ENCODE measurements around the gene SEMA4B. TPM values are rescaled to one million over a fixed set of nuclear protein-coding genes. Genes with fewer than 3 reads are reported as not detected.
A peak's percentile ranks its signal among the peaks of the same experiment; 100 is the strongest.

Gene SEMA4B
- total and polyA plus RNA-seq, 2 of the 8 experiments (the other 6 are each of a cell fraction or from before 2014, with no cell fraction given), result 42.7 to 43.0 TPM

DNA sequence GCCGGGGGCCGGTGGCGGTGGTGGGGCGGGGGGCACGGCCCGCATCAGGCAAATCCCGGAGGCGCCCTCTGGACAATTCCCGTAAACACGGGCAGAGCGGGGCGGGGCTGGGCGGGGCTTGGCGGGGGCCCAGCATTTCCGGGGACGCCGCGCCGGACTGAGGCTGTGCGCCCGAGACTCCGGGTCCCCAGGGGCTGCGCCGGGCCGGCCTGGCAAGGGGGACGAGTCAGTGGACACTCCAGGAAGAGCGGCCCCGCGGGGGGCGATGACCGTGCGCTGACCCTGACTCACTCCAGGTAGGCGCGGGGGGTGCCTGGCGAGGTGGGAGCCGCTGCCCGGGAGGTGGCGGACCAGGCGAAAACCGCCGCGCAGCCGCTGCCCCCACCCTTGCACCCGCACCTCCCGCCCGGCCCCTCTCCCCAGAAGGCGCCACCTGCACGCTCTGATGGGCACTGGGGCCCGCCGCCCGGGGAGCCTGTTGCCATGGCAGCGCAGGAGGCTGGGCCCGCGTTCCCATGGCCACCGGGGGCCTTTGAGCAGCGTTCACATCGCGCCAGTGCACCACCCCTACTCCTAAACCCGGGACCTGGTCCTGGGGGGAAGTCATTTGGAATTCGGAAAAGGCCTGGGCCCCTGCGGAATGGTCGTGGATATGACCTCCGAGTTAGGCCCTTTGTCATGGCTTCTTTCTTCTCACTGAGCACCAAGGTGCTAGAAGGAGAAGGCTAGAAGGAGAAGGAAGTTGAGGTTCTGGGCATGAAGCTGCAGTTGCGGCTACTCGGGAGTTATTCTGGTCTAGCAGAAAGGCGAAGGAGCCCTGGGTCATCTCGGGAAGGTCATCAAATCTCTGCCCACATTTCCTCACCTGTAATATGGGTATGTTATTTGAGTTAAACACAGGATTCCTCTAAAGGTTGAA, 16.1 kb upstream of the SEMA4B start:
- no peaks in the 10 kb centered on the region for H3K27me3 ChIP-seq (replicated peaks in 1 of 4; ENCODE audit: control insufficient read depth in 3 of 4, extremely low read depth in 1 of 4, insufficient read depth in 3 of 4, low read length in 3 of 4)
- H2BK120ac ChIP-seq (replicated peaks; ENCODE audit: low read depth, low read length), result no peak overlapping the region
- H2AK5ac ChIP-seq (ENCODE audit: low read depth, low read length), result no peak overlapping the region
- H3K18ac ChIP-seq (ENCODE audit: extremely low read depth, low read length), result no peak overlapping the region
- peak overlapping the region; percentile 18; the same call in 1 of the 2 replicates for H2AFZ ChIP-seq (ENCODE audit: low read length)
- H3K27ac ChIP-seq (ENCODE audit: low read depth, low read length), result no peak overlapping the region
- H3K36me3 ChIP-seq (ENCODE audit: control insufficient read depth in 2 of 4, insufficient read depth in 4 of 4, low read length in 3 of 4), result no peaks in the 10 kb centered on the region
- H3K9ac ChIP-seq (replicated peaks in 1 of 4; ENCODE audit: extremely low read depth in 1 of 4, low read depth in 3 of 4, low read length in 3 of 4), result peak overlapping the region in 2 of 4 experiments; percentile 30 to 41; a peak in 2 of 7 replicates
- peak overlapping the region; percentile 18; the same call in 1 of the 2 replicates for H2BK12ac ChIP-seq (ENCODE audit: low read depth, low read length)
- H3K4ac ChIP-seq (replicated peaks; ENCODE audit: insufficient read length, low read depth, low read length), result no peak overlapping the region
- no peaks in the 10 kb centered on the region for H3K9me3 ChIP-seq (ENCODE audit: insufficient read depth in 2 of 2, low read depth in 1 of 2, low read length in 1 of 2)
- DNase-seq (ENCODE audit: low read depth in 1 of 2, low spot score in 2 of 2) (peak in 1 of 2 experiments; percentile 83), FAIRE-seq (no peak)
- peak overlapping the region; percentile 71 to 89 for H3K4me2 ChIP-seq (ENCODE audit: insufficient read depth in 1 of 2, low read depth in 2 of 2, low read length in 2 of 2)
- ChIA-PET CTCF (ENCODE audit: partially characterized antibody) (interaction anchor here (0.8 to 2.1 kb wide), 7 partner anchors 13 to 44 kb away, joined by 3 to 11 read pairs (median 3); partner anchors contain the start of gene SEMA4B), POLR2A (ENCODE audit: partially characterized antibody) (interaction anchor here (1.5 to 3.8 kb wide), 2 partner anchors 16 to 30 kb away, joined by 4 to 16 read pairs; partner anchors contain the start of gene SEMA4B)
- no peak overlapping the region for H2BK20ac ChIP-seq (ENCODE audit: low read length)
- 8% methylated on average over 39 of the region's 67 CpGs; no CpG with 5 or more reads in 1 of the 2 experiments for WGBS, 2 experiments (ENCODE audit: extremely low coverage in 1 of 2, insufficient coverage in 1 of 2, insufficient read length in 1 of 2, insufficient replicate concordance in 2 of 2, low coverage in 1 of 2, low lambda C conversion rate in 2 of 2, missing lambda C conversion rate in 1 of 2)
- peak overlapping the region; percentile 58 to 65 (median 58) for H3K4me3 ChIP-seq (ENCODE audit: extremely low read depth in 1 of 4, insufficient read depth in 2 of 4, low read depth in 3 of 4, low read length in 4 of 4)
- H3K4me1 ChIP-seq (replicated peaks in 1 of 4; ENCODE audit: control insufficient read depth in 3 of 4, insufficient read depth in 4 of 4, low read length in 3 of 4), result peaks cover 0 to 10% (median 5%) of the 10 kb centered on the region in 4 experiments; a peak in 4 of 7 replicates
- peaks cover 6% of the 10 kb centered on the region; the same call in 1 of the 2 replicates for H3K23me2 ChIP-seq (ENCODE audit: low read depth, low read length)
- no peak overlapping the region for H3K56ac ChIP-seq (replicated peaks; ENCODE audit: insufficient read length, low read depth, low read length)
- no peak overlapping the region for H3K23ac ChIP-seq (ENCODE audit: insufficient read length)
- no peak overlapping the region for H4K5ac ChIP-seq (ENCODE audit: insufficient read length, low read depth, low read length)
- no peak overlapping the region for H2BK15ac ChIP-seq (ENCODE audit: low read length)
- H4K91ac ChIP-seq (replicated peaks; ENCODE audit: insufficient read length, low read length), result no peak overlapping the region
- no peaks in the 10 kb centered on the region for H4K20me1 ChIP-seq (replicated peaks in 1 of 2; ENCODE audit: control insufficient read depth in 1 of 2, insufficient read depth in 2 of 2, low read length in 2 of 2)
- no peak overlapping the region; the same call in 1 of the 2 replicates for H2BK5ac ChIP-seq (ENCODE audit: low read depth, low read length)
- H4K8ac ChIP-seq (ENCODE audit: extremely low read depth, insufficient read depth, low read length), result peak overlapping the region; percentile 87
- 0 out of 2 replicates have a peak, but pooled peaks cover under 1% of the 10 kb centered on the region for H3K79me1 ChIP-seq (ENCODE audit: low read depth, low read length)
- no peak overlapping the region for H3K14ac ChIP-seq (ENCODE audit: insufficient read length)
- no peaks in the 10 kb centered on the region for H3K79me2 ChIP-seq (ENCODE audit: control insufficient read depth in 1 of 2, insufficient read depth in 2 of 2, low read length in 2 of 2)
- TF ChIP-seq BRCA1 (IDR thresholded peaks at IDR 0.05; ENCODE audit: low read depth, low read length), result no peak
- peak; percentile 69 for TF ChIP-seq ASH2L (IDR thresholded peaks at IDR 0.05; ENCODE audit: low read length)
- 0 out of 2 replicates have a peak, but pooled peaks have one; percentile 33 for TF ChIP-seq TAF1 (IDR thresholded peaks at IDR 0.05; ENCODE audit: low read depth, low read length)
- no peak for TF ChIP-seq SUZ12 (IDR thresholded peaks at IDR 0.05; ENCODE audit: low read length)
- no peak for TF ChIP-seq POLR2A (IDR thresholded peaks at IDR 0.05; ENCODE audit: control extremely low read depth in 1 of 2, low read depth in 2 of 2, low read length in 2 of 2)
- TF ChIP-seq CHD1 (IDR thresholded peaks at IDR 0.05; ENCODE audit: low read depth, low read length), result no peak
- peak; percentile 56; the same call in 1 of the 2 replicates for TF ChIP-seq PHF8 (conservative IDR thresholded peaks at IDR 0.05; ENCODE audit: low read depth, low read length)
- TF ChIP-seq, protein P1, sequence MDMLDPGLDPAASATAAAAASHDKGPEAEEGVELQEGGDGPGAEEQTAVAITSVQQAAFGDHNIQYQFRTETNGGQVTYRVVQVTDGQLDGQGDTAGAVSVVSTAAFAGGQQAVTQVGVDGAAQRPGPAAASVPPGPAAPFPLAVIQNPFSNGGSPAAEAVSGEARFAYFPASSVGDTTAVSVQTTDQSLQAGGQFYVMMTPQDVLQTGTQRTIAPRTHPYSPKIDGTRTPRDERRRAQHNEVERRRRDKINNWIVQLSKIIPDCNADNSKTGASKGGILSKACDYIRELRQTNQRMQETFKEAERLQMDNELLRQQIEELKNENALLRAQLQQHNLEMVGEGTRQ (IDR thresholded peaks at IDR 0.05; ENCODE audit: low read length), result no peak
- TF ChIP-seq YY1 (IDR thresholded peaks at IDR 0.05; ENCODE audit: low read depth, low read length), result peak; percentile 52; the same call in 1 of the 2 replicates
- no peak for TF ChIP-seq EP300 (IDR thresholded peaks at IDR 0.05; ENCODE audit: borderline replicate concordance in 1 of 2, low read depth in 2 of 2, low read length in 2 of 2)
